RWPE1 (cell line): ENCODE results near the gene RNASE13.

ENCODE experiments used
- CTCF ChIA-PET: fragments of 350-600 bp; sonication (Branson Sonifier 250); formaldehyde crosslinking; extraction: SDS; loops from one replicate; lab custom pipeline; 2021; lab: Yijun Ruan, JAX
- POLR2A ChIA-PET: fragments of 400-600 bp; formaldehyde crosslinking; extraction: SDS; loops from one replicate; lab custom pipeline; 2020; ENCODE audit warnings: antibody characterized with exemption; ENCODE audit not compliant: low non-redundant PET; lab: Yijun Ruan, JAX
- DNase-seq: peaks from one replicate; pipeline ENCODE4 v3.0.0; 2012; ENCODE audit warnings: low spot score
- H3K27ac ChIP-seq: fragments of 450-650 bp; 2 replicates; pipeline ENCODE4 v1.5.1; 2017
- TF ChIP-seq, protein P1 (sequence below): fragments of 450-650 bp; conservative IDR thresholded peaks from 2 replicates; pipeline ENCODE4 v1.5.1; 2017; ENCODE audit warnings: low read depth, mild to moderate bottlenecking

RNASE13 gene

DNA sequence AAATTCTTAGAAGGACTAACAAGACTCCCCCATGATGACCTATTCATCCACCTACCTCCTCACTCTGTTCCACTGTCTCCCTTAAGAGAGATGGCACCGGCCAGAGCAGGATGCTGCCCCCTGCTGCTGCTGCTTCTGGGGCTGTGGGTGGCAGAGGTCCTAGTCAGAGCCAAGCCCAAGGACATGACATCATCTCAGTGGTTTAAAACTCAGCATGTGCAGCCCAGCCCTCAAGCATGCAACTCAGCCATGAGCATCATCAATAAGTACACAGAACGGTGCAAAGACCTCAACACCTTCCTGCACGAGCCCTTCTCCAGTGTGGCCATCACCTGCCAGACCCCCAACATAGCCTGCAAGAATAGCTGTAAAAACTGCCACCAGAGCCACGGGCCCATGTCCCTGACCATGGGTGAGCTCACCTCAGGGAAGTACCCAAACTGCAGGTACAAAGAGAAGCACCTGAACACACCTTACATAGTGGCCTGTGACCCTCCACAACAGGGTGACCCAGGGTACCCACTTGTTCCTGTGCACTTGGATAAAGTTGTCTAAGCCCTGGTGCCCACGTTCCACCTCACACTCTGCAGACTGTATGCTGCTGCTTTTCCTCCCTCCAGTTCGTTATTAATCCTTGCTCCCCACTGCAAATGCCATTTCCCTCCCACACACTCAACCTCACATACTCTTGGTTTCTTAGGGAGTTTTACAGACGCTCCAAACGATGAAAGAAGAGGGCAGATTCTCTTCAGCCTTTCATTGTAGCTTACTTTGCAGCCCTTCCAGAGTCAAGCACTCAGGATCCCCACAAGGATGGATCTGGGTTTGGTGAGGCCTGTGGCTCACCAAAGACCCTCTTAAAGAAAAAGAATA, 23.4 kb upstream of the RNASE13 start, which contains the start of gene RNASE8:
TSS of gene RNASE8 (plus strand) at position 20 of the 873 bp plus-strand sequence. CDS start at position 91, 71 bp downstream.
- ChIA-PET POLR2A (no interaction called here), CTCF (interaction anchor here (0.7 to 1.9 kb wide), 2 partner anchors 40 to 43 kb away, joined by 5 to 6 read pairs; no protein-coding TSS in a partner anchor)
- no peak for DNase-seq

GRCh38 chr14:21056520-21057163, 22.0 kb upstream of the RNASE13 start:
- POLR2A ChIA-PET, result no interaction called here
- no peak for DNase-seq
- H3K27ac ChIP-seq, result no peak overlapping the region
- CTCF ChIA-PET, result interaction anchor here (1.9 kb wide), 1 partner anchor 42 kb away, joined by 5 read pairs; no protein-coding TSS in a partner anchor
- TF ChIP-seq, protein P1, sequence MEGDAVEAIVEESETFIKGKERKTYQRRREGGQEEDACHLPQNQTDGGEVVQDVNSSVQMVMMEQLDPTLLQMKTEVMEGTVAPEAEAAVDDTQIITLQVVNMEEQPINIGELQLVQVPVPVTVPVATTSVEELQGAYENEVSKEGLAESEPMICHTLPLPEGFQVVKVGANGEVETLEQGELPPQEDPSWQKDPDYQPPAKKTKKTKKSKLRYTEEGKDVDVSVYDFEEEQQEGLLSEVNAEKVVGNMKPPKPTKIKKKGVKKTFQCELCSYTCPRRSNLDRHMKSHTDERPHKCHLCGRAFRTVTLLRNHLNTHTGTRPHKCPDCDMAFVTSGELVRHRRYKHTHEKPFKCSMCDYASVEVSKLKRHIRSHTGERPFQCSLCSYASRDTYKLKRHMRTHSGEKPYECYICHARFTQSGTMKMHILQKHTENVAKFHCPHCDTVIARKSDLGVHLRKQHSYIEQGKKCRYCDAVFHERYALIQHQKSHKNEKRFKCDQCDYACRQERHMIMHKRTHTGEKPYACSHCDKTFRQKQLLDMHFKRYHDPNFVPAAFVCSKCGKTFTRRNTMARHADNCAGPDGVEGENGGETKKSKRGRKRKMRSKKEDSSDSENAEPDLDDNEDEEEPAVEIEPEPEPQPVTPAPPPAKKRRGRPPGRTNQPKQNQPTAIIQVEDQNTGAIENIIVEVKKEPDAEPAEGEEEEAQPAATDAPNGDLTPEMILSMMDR, result no peak

More for the DNA sequence above, 23.4 kb upstream of the RNASE13 start, which contains the start of gene RNASE8:
- TF ChIP-seq, protein P1, result no peak
- H3K27ac ChIP-seq, result no peak within 1 kb of the TSS

DNA sequence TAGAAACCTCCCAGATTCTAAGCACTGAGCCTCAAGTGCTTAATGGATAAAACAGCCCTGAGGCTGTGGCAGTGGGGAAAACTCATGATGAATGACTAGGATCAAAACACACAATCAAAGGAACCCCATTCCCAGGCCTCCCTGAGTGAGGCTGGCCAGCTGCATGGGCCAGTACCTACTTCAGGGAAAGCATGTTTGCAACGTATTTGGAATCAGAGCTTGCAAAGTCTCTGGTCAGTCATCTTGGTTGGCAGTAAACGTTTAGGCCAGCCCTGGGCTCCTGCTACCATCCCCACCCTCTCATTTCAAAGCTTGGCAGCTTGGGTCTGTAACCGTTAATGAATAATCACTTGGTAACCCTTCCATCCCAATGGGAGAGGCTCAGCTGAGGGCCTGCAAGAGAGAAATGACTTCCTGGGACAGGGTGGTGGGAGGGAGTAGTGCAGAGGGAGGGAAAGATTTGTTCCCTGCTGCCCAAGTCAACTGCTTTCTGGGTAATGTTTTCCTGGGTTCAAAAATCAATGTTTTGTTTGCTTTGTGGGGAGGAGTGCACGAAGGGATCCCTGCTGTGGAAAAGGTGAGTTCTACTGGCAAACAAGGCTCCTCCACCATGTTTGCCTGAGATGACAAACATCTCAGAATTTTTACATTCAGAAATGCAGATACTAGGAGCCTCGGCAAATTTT, 21.0 kb upstream of the RNASE13 start:
- no peak overlapping the region for H3K27ac ChIP-seq
- CTCF ChIA-PET, result interaction anchor here (1.2 kb wide), 1 partner anchor 41 kb away, joined by 3 read pairs; no protein-coding TSS in a partner anchor
- TF ChIP-seq, protein P1, result no peak
- DNase-seq, result no peak
- POLR2A ChIA-PET, result no interaction called here

GRCh38 chr14:21054768-21055145, 20.1 kb upstream of the RNASE13 start:
- CTCF ChIA-PET, result interaction anchor here (1.2 kb wide), 1 partner anchor 40 kb away, joined by 3 read pairs; no protein-coding TSS in a partner anchor
- POLR2A ChIA-PET, result no interaction called here
- no peak for DNase-seq
- TF ChIP-seq, protein P1, result no peak
- H3K27ac ChIP-seq, result no peak overlapping the region

DNA sequence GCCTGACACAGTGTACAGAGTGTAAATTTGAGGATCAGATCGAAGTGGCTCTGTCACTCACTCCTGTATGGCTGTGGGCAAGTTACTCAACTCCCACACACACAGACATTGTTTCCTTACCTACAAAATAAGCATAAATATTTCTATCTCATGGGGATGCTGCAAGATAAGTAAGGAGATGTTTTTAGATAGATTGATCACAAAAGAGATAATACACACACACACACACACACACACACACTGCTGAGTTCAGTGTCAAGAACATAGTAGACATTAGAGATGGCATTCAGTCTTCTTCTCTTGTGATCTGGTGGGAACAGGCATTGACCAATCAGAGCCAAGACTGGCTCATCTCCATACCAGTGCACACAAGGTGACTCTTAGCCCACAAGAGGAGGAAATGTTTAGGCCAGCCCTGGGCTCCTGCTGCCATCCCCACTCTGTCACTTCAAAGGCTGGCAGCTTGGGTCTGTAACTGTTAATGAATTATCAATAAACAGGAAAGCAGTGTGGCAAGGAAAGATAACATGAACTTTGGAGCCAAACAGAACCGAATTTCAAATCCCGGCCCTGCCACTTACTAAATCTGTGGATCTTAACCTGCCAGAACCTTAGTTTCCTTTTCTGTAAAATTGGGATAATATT, 19.6 kb upstream of the RNASE13 start:
- no peak overlapping the region for H3K27ac ChIP-seq
- CTCF ChIA-PET, result no interaction called here
- DNase-seq, result no peak
- TF ChIP-seq, protein P1, result no peak
- POLR2A ChIA-PET, result no interaction called here
